GM12872 (cell line): ENCODE results near the gene RGS7.

Source experiments
- CTCF ChIP-seq: IDR thresholded peaks from 3 replicates; pipeline ENCODE4 v1.5.1; 2011; ENCODE audit warnings: low read depth, mild to moderate bottlenecking, low read length, moderate library complexity; ENCODE audit not compliant: insufficient read depth

Gene RGS7

GRCh38 chr1:240734001-240734400 lies 623.0 kb downstream of the RGS7 start:
- no peak for TF ChIP-seq CTCF

- peak; percentile 62 for TF ChIP-seq CTCF
Measured at GRCh38 chr1:240732390-240732789, 624.6 kb downstream of the RGS7 start.
